Measurements from ENCODE around the gene GTPBP2. TPM values are rescaled to one million over a fixed set of nuclear protein-coding genes. Genes with fewer than 3 reads are reported as not detected.

The GTPBP2 gene
- total RNA-seq, 1 donor from 2014 or later, result 96.5 TPM

DNA sequence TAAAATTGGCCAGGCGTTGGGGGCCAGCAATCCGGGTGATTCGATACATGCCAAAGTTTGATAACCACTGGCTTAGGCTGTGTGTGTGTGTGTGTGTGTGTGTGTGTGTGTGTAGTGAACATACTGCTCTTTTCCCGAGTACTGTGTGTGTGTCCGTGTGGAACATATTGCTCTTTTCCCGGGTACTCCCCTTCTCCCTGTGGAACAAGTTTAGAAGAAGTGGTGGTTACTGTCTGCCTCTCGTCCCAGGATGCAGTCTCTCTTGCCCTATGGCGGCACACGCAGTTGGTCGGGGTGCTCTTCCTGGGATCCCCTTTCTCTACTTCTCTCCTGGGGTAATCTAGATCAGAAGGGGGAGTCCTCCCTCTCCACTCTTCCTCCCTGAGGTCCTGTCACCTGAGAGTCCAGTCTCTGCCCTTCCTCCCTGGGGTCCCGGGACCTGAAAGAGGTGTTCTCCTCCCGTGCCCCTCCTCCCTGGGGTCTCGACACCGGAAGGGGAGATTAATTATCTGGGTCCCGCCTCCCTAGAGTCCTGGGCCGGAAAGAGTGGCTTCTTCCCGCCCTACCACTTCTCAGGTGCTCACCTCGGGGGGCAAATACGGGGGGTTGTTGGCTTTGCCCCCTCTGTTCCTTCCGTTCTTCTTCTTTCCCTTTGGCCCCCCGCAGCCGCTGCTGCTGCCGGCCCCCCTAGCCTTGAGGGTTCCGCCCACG is 516 bp downstream of the GTPBP2 start:
- TF ChIP-seq, protein P1, sequence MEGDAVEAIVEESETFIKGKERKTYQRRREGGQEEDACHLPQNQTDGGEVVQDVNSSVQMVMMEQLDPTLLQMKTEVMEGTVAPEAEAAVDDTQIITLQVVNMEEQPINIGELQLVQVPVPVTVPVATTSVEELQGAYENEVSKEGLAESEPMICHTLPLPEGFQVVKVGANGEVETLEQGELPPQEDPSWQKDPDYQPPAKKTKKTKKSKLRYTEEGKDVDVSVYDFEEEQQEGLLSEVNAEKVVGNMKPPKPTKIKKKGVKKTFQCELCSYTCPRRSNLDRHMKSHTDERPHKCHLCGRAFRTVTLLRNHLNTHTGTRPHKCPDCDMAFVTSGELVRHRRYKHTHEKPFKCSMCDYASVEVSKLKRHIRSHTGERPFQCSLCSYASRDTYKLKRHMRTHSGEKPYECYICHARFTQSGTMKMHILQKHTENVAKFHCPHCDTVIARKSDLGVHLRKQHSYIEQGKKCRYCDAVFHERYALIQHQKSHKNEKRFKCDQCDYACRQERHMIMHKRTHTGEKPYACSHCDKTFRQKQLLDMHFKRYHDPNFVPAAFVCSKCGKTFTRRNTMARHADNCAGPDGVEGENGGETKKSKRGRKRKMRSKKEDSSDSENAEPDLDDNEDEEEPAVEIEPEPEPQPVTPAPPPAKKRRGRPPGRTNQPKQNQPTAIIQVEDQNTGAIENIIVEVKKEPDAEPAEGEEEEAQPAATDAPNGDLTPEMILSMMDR (IDR thresholded peaks at IDR 0.05; ENCODE audit: insufficient read depth, low read length, poor library complexity, severe bottlenecking), result no peak
- H3K36me3 ChIP-seq (ENCODE audit: control insufficient read depth, insufficient read depth, low read length), result peaks cover 2% of the 10 kb centered on the region
- no peaks in the 10 kb centered on the region for H3K27me3 ChIP-seq (ENCODE audit: control insufficient read depth, insufficient read depth, low read length)
- no peak for DNase-seq (ENCODE audit: low read depth)
- peak overlapping the region; percentile 78 for H3K4me3 ChIP-seq (ENCODE audit: low read depth, low read length)

DNA sequence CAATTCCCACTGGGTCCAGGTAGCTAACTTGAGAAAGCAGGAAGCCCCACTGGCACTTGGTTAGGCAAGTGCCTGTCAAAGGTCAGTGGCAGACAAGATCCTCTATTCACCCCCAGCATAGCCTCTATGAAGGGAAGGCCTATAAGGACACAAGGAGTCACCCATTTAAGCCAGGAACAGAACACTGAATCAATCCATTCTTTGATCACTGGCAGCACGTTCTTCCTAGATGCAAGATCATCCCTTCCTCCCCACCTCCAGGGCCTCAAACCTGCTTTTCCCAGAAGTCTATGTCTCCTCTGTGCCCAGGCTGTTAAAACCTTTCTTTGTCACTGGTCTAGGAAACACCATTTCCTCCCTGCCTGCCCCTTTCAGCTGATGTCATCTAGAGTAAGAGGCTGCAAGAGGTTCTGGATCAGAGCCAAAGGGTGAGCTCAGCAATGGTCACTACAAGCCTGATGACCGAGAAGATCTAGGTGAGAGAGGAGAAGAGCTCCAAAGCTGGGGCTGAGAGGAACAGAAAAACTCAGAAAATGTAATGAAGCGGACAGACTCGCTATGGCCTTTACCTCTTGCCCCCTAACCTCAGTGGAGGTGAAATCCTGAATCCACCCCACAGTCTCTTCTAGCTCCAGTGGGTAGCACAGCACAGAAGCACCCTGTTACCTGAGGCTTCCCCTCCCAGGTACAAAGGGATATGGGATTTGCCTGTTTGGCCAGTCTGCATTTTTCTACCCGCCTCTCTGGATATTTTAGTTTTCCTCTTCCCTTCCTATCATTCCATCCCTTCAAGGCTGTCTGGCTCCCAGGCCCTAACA is 1.8 kb downstream of the GTPBP2 start:
- H3K27me3 ChIP-seq (ENCODE audit: control insufficient read depth, insufficient read depth, low read length), result no peaks in the 10 kb centered on the region
- DNase-seq (ENCODE audit: low read depth), result peak; percentile 96
- peaks cover 4% of the 10 kb centered on the region for H3K36me3 ChIP-seq (ENCODE audit: control insufficient read depth, insufficient read depth, low read length)
- TF ChIP-seq, protein P1 (IDR thresholded peaks at IDR 0.05; ENCODE audit: insufficient read depth, low read length, poor library complexity, severe bottlenecking), result no peak
- no peak overlapping the region for H3K4me3 ChIP-seq (ENCODE audit: low read depth, low read length)

DNA sequence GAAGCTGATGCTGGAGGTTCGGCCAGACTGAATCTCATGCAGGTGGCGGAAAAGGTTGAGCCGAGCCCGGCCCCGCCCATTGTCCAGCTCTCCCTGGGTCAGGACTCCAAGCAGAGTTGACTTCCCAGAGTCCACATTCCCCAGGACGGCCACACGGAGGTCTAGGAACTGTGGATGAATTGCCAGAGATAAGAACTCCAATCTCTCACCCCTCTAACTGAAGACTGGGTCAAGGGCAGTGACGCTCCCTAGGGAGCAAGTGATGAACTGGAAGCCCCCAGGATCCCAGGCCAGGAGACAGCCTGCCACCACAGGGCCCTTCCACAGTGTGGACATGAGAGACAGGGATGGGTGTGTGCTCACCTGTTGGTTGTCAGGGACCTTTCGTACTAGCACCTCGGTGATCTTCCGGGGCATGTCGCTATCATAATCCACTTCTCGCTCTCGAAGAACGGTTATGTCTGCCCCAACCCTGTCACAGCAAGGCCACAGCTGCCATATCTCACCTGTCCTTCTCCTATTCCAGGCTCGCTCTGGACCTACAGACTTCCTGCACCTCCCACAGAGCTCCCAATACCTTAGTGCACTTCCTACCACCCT is 3.6 kb downstream of the GTPBP2 start:
- TF ChIP-seq, protein P1 (IDR thresholded peaks at IDR 0.05; ENCODE audit: insufficient read depth, low read length, poor library complexity, severe bottlenecking), result no peak
- Histone ChIP-seq H3K4me3 (ENCODE audit: low read depth, low read length) (no peak overlapping the region), H3K27me3 (ENCODE audit: control insufficient read depth, insufficient read depth, low read length) (no peaks in the 10 kb centered on the region), H3K36me3 (ENCODE audit: control insufficient read depth, insufficient read depth, low read length) (peaks cover 14% of the 10 kb centered on the region)
- DNase-seq (ENCODE audit: low read depth), result no peak

DNA sequence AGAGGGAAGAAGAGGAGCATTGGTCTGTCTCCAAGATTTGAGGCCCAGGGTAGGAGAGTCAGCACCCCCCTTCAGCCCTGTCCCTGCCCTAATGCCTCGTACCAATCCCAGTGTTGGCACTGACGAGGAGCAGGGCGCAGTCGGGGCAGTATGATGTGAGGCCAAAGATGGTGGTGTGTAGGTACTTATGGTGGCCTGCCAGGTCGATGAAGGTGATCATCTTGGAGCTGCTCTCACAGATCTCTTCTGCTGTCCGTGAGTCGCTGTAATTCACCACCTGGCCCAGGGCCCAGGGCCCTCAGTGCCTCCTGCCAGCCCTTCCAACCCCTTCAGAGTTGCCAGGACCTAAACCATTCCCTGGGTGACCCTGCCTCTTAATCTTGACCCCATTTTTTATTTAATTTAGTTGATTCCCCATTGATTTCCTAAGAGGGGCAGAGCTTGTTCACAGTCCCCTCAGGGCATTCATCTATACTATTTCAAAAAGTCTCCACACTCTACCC is 4.2 kb downstream of the GTPBP2 start:
- H3K36me3 ChIP-seq (ENCODE audit: control insufficient read depth, insufficient read depth, low read length), result peaks cover 14% of the 10 kb centered on the region
- no peak overlapping the region for H3K4me3 ChIP-seq (ENCODE audit: low read depth, low read length)
- TF ChIP-seq, protein P1 (IDR thresholded peaks at IDR 0.05; ENCODE audit: insufficient read depth, low read length, poor library complexity, severe bottlenecking), result no peak
- no peak for DNase-seq (ENCODE audit: low read depth)
- no peaks in the 10 kb centered on the region for H3K27me3 ChIP-seq (ENCODE audit: control insufficient read depth, insufficient read depth, low read length)

DNA sequence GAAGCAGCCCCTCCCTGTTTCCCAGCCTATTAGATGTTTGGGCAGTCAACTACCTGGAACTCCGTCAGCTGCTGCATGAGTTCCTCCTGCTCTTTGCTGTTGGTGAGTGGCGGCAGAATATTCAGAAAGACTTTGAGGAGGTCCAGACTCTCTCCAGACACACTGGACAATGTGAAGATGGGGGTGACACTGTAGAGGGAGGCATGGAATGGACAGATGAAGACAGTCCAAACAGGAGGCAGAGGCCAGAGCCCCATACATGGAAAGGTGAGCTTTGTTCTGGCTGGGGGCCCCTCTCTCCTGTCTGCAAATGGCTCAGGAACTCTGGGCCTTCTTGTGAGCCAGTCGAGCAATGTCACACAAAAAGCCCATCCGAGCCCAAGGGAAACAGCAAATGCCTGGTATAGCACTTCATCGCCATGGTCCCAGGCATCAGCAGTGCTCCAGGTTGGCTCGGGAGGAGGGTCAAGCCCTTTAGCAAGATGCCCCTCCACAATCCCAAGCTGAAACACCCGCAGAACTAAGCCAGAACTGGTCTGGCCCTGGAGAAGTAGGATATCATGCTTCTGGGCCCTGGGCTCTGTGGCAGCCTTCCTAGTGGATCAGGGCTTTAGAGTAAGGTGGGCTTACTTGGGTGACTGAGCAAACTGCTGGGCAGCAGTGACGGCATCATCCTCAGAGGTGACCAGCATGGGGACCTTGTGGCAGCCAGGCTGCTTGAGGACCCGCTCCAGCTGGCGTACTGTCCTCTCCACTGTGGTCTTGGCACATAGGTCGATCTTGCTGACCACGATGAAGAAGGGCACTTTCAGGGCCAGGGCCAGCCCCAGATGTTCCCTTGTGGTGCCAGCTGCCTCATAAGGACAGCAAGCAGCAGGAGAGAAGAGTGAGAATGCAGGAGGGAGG is 4.9 kb downstream of the GTPBP2 start:
- H3K4me3 ChIP-seq (ENCODE audit: low read depth, low read length), result no peak overlapping the region
- no peak for DNase-seq (ENCODE audit: low read depth)
- H3K36me3 ChIP-seq (ENCODE audit: control insufficient read depth, insufficient read depth, low read length), result peaks cover 14% of the 10 kb centered on the region
- H3K27me3 ChIP-seq (ENCODE audit: control insufficient read depth, insufficient read depth, low read length), result no peaks in the 10 kb centered on the region
- TF ChIP-seq, protein P1 (IDR thresholded peaks at IDR 0.05; ENCODE audit: insufficient read depth, low read length, poor library complexity, severe bottlenecking), result no peak
